Mesodermal cell (in vitro differentiated cells): ENCODE results near the gene WDR37.

Experiments used
- H3K27ac ChIP-seq: 2 replicates; pipeline ENCODE4 v1.7.0; 2013; ENCODE audit warnings: mild to moderate bottlenecking, low read depth, low read length, moderate library complexity; ENCODE audit not compliant: severe bottlenecking
- H3K36me3 ChIP-seq: 2 replicates; pipeline ENCODE4 v1.7.1; 2013; ENCODE audit warnings: mild to moderate bottlenecking, low read length, moderate library complexity; ENCODE audit not compliant: control insufficient read depth, insufficient read depth
- H3K4me1 ChIP-seq: one replicate; pipeline ENCODE4 v1.7.1; 2013; ENCODE audit warnings: mild to moderate bottlenecking, low read length; ENCODE audit not compliant: insufficient read depth, control insufficient read depth, poor library complexity, severe bottlenecking
- H3K4me3 ChIP-seq: 2 replicates; pipeline ENCODE4 v1.7.0; 2013; ENCODE audit warnings: low read length, control low read depth, mild to moderate bottlenecking; ENCODE audit not compliant: insufficient read depth, poor library complexity, severe bottlenecking; ENCODE audit errors: extremely low read depth
- H3K9me3 ChIP-seq: 2 replicates; pipeline ENCODE4 v1.7.1; 2013; ENCODE audit warnings: mild to moderate bottlenecking, low read length, moderate library complexity; ENCODE audit not compliant: control insufficient read depth
- WGBS, 2 experiments: methylation state at CpG; one replicate each; pipeline ENCODE4 v1.1.5; 2013; ENCODE audit warnings: missing lambda C conversion rate in 2 of 2; ENCODE audit not compliant: insufficient coverage in 2 of 2; 5-methylcytosine and 5-hydroxymethylcytosine counted together

The WDR37 gene

GRCh38 chr10:1124796-1125195 is 68.6 kb downstream of the WDR37 start:
- Histone ChIP-seq H3K36me3 (peaks cover 86% of the 10 kb centered on the region), H3K27ac (no peak overlapping the region), H3K9me3 (no peaks in the 10 kb centered on the region), H3K4me3 (no peak overlapping the region), H3K4me1 (no peaks in the 10 kb centered on the region)
- WGBS, 2 experiments, result 98 to 100% methylated on average over 5 to 6 of the region's 11 CpGs

- no peaks in the 10 kb centered on the region for H3K4me1 ChIP-seq
- no peaks in the 10 kb centered on the region for H3K9me3 ChIP-seq
- WGBS, 2 experiments, result 96 to 97% methylated on average over 9 to 12 of the region's 13 CpGs
- no peak overlapping the region for H3K4me3 ChIP-seq
- H3K27ac ChIP-seq, result no peak overlapping the region
- H3K36me3 ChIP-seq, result peaks cover 88% of the 10 kb centered on the region
Measured at GRCh38 chr10:1126461-1126860, 70.3 kb downstream of the WDR37 start.

- no peak overlapping the region for H3K4me3 ChIP-seq
- no peaks in the 10 kb centered on the region for H3K9me3 ChIP-seq
- H3K27ac ChIP-seq, result no peak overlapping the region
- H3K4me1 ChIP-seq, result no peaks in the 10 kb centered on the region
- WGBS, 2 experiments, result 93 to 97% methylated on average over 15 of the region's 15 CpGs
- peaks cover 84% of the 10 kb centered on the region for H3K36me3 ChIP-seq
Measured at GRCh38 chr10:1127629-1128028, 71.4 kb downstream of the WDR37 start.

DNA sequence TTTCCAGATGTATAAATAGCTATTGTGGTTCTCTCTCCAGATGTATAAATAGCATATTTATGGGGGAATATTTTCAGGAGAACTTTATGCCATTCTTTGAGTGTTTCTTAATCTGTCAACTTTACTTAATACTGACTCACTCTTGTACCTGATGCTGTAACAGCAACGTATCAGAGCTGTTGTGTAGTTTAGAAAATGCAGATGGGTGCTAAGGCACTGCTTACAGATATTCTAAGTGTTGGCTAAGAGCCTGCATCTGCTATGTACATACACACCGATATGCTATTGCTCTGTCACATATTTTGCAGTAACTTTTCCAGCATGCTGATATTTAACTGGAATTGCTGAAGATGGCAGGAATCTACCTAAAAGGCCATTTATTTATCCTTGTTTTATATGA is 71.9 kb downstream of the WDR37 start:
- Histone ChIP-seq H3K27ac (no peak overlapping the region), H3K36me3 (peaks cover 81% of the 10 kb centered on the region), H3K4me3 (no peak overlapping the region), H3K9me3 (no peaks in the 10 kb centered on the region), H3K4me1 (no peaks in the 10 kb centered on the region)
- WGBS, 2 experiments, result 92 to 100% methylated on average over 2 of the region's 2 CpGs

DNA sequence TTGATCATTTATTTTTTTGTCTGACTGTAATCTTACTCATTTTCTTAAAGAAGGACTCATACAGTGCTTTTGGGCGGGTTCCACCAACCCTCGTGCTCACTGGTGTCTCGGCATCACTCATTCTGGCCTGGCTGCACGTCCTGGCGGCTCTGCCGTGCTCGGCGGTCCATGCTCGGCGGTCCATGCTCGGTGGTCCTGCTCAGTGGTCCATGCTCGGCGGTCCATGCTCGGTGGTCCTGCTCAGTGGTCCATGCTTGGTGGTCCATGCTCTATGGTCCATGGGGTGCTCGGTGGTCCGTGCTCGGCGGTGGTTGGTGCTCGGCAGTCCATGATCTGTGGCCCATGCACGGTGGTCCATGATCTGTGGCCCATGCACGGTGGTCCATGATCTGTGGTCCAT is 72.5 kb downstream of the WDR37 start:
- Histone ChIP-seq H3K36me3 (peaks cover 77% of the 10 kb centered on the region), H3K27ac (no peak overlapping the region), H3K4me1 (no peaks in the 10 kb centered on the region), H3K4me3 (no peak overlapping the region), H3K9me3 (no peaks in the 10 kb centered on the region)
- 96 to 97% methylated on average over 21 of the region's 21 CpGs for WGBS, 2 experiments

DNA sequence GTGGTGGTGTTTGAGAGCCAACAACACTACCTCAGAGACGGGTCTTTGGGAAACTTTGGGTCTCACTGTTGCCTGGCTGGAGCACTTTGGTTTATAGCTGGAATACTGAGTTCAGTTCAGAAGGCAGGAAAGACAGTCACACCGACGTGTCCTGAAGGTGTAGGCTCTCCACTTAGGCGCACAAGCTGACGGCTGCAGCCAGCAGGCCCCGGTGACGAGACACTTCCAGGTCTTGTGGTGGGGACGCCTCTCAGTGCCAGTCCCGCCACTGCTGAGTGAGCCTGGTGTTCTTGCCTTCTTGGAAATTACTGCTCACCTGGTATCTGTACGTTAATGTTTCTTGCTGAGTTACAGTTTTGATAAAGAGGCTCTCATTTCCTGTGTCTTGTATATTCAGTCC is 74.0 kb downstream of the WDR37 start:
- Histone ChIP-seq H3K36me3 (peaks cover 61% of the 10 kb centered on the region), H3K4me1 (no peaks in the 10 kb centered on the region), H3K9me3 (no peaks in the 10 kb centered on the region), H3K4me3 (no peak overlapping the region), H3K27ac (no peak overlapping the region)
- 92 to 95% methylated on average over 9 to 10 of the region's 10 CpGs for WGBS, 2 experiments

DNA sequence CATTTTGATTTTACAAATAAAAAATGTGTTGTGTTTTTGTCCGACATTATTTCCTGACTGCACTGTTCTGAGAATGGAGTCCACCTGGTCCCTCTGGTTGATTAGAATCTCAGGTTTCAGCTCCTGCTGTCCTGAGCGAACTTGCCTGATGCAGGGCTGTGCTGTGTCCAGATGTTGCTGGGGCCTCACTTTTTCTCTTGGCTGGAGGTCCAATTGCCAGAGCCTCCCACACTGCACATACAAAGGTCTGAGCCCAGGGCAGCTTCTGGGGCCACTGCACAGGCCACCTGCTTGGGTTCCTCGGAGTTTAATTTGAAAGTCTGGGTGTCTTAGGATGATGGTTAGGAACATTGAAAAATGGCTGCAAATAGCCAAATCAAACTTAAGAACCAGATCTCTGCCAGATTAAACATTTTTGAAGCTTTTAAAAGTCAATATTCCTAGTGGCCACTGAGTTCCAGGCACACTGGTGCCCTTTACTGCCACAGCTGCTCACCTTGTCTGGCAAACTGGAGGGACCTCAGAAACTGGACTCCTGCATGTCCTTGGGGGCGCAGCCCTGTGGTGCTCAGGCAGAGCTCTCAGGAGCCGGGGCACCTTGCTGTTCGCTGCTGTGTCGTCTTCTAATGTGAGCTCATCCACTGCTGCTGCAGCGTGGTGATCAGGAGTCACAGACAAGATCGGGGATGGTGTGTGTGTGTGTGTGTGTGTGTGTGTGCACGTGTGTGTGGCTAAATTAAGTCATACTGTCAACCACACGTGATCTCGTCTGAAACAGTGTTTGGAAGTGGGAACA is 75.0 kb downstream of the WDR37 start:
- Histone ChIP-seq H3K4me3 (no peak overlapping the region), H3K36me3 (peaks cover 55% of the 10 kb centered on the region), H3K27ac (no peak overlapping the region), H3K4me1 (no peaks in the 10 kb centered on the region), H3K9me3 (no peaks in the 10 kb centered on the region)
- 88 to 92% methylated on average over 10 to 11 of the region's 12 CpGs for WGBS, 2 experiments

DNA sequence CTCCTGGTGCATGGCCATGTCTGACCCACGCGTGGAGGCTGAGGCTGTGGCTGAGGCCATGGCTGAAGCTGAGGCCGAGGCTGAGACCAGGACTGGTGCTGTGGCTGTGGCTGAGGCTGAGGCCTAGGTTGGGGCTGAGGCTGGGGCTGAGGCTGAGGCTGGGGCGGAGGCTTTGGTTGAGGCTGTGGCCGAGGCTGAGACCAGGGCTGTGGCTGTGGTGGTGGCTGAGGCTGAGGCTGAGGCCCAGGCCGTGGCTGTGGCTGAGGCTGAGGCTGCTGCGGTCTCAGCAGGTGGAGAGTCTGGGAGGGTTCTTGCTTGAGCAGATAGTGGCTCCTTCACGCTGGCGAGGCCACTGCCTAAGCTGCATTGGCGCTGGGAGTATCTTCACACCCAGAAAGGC is 76.4 kb downstream of the WDR37 start:
- H3K27ac ChIP-seq, result no peak overlapping the region
- H3K4me1 ChIP-seq, result no peaks in the 10 kb centered on the region
- H3K36me3 ChIP-seq, result peaks cover 43% of the 10 kb centered on the region
- H3K4me3 ChIP-seq, result no peak overlapping the region
- 90 to 92% methylated on average over 8 of the region's 10 CpGs for WGBS, 2 experiments
- no peaks in the 10 kb centered on the region for H3K9me3 ChIP-seq

DNA sequence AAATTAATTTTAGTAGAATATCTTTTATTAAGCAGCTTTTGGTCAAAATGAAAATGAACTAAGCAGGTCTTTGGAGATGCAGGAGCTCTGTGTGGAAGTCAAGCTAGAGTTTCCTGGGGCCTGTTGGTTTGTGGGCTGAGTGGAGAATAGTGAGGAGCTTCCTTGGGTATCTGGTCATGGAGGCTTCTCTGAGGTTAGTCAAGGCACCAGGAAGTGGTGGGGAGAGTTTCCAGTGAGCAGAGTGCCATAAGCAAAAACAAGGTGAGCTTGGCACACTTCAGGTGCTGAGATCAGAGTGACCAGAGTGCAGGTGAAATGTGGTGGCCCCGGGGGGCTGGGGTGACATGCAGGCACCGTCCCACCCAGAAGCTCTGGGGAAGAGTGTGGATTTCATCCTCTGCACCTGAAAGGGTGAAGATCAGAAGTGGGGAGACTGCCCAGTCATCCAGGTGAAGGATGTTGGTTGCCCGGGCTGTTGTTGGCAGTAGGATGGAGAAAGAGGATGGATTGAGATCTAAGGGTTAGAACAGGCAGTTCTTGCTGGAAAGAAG is 77.4 kb downstream of the WDR37 start:
- Histone ChIP-seq H3K27ac (no peak overlapping the region), H3K4me1 (no peaks in the 10 kb centered on the region), H3K36me3 (peaks cover 36% of the 10 kb centered on the region), H3K4me3 (no peak overlapping the region), H3K9me3 (no peaks in the 10 kb centered on the region)
- WGBS, 2 experiments, result 84 to 97% methylated on average over 3 of the region's 3 CpGs

DNA sequence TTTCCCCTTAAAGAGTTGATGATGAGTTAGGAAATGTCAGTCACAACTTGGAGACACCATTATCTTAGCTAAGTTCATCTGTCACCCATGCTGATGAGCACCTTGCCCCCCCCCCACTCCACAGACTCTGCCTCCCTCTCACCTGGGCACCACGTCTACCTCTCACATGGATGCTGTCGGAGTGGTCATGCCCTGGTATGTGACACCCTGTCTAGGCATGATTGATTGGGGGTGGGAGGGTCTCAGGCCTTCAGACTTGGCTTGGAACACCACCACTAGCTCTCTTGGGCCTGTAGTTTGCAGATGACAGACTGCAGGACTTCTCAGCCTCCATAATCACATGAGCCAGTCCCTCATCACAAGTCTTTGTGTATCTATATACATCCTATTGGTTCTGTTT is 78.0 kb downstream of the WDR37 start:
- no peak overlapping the region for H3K27ac ChIP-seq
- no peaks in the 10 kb centered on the region for H3K4me1 ChIP-seq
- no peaks in the 10 kb centered on the region for H3K9me3 ChIP-seq
- peaks cover 30% of the 10 kb centered on the region for H3K36me3 ChIP-seq
- no CpG with 5 or more reads among the region's 2 CpGs for WGBS, 2 experiments
- H3K4me3 ChIP-seq, result no peak overlapping the region

GRCh38 chr10:1136268-1136667 is 80.1 kb downstream of the WDR37 start:
- peaks cover 9% of the 10 kb centered on the region for H3K36me3 ChIP-seq
- no peak overlapping the region for H3K4me3 ChIP-seq
- H3K4me1 ChIP-seq, result no peaks in the 10 kb centered on the region
- no peaks in the 10 kb centered on the region for H3K9me3 ChIP-seq
- H3K27ac ChIP-seq, result no peak overlapping the region
